Liver (tissue), 3 donors: ENCODE measurements around the gene TNK1.

Experiments used
- CTCF ChIP-seq: fragments of 150-350 bp; IDR thresholded peaks from 2 replicates; pipeline ENCODE4 v1.5.1; 2017; ENCODE audit warnings: improper control_type of control experiment, low read depth, low read length; ENCODE audit not compliant: missing input control
- EGR1 ChIP-seq, 2 donors: IDR thresholded peaks; 2 replicates each; pipeline ENCODE4 v1.6.1; 2016 to 2018; ENCODE audit warnings: antibody characterized with exemption in 2 of 2, low read depth in 2 of 2
- GABPA ChIP-seq, 2 donors: IDR thresholded peaks in 1 of 2; conservative IDR thresholded peaks in 1 of 2; 2 replicates each; pipeline ENCODE4 v1.6.1; 2016; ENCODE audit warnings: antibody characterized with exemption in 2 of 2, mild to moderate bottlenecking in 1 of 2, moderate library complexity in 1 of 2
- TAF1 ChIP-seq: conservative IDR thresholded peaks from 2 replicates; pipeline ENCODE4 v1.6.1; 2016; ENCODE audit warnings: antibody characterized with exemption, mild to moderate bottlenecking
- donor health status: healthy.
- donor health status: healthy.

DNA sequence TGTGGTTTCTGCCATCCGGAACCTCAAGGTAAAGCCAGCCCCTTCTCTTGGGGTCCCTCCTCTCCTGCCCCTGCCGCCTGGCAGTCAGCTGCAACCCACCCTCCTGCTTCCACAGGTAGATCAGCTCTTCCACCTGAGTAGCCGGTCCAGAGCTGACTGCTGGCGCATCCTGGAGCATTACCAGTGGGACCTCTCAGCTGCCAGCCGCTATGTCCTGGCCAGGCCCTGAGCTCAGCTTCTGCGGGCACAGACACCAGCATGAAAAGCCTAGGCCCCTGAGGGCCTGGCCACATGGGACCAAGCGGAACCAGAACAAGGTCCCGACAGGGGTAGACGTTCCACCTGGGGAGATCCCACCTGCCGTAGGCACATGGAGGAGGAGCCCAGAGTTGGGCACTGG lies 8.0 kb downstream of the TNK1 start:
- TF ChIP-seq CTCF: no peak
- TF ChIP-seq TAF1: no peak
- no peak for TF ChIP-seq EGR1 (IDR thresholded peaks at IDR 0.05; ENCODE audit: low read depth in 2 of 2)
- TF ChIP-seq GABPA (IDR thresholded peaks at IDR 0.05 in 1 of 2, conservative IDR thresholded peaks at IDR 0.05 in 1 of 2): no peak
